ENCODE measurements around the gene TRIM54.
"Not testable (repeated sequence)": the region's sequence is repeated elsewhere in the genome, so short reads cannot be mapped to it uniquely, and the experiment has no call there.

TRIM54 gene

GRCh38 chr2:27258051-27258450, 24.2 kb upstream of the TRIM54 start:
- DNase-seq = no peak

GRCh38 chr2:27261241-27261925, 20.8 kb upstream of the TRIM54 start:
- DNase-seq = no peak

DNA sequence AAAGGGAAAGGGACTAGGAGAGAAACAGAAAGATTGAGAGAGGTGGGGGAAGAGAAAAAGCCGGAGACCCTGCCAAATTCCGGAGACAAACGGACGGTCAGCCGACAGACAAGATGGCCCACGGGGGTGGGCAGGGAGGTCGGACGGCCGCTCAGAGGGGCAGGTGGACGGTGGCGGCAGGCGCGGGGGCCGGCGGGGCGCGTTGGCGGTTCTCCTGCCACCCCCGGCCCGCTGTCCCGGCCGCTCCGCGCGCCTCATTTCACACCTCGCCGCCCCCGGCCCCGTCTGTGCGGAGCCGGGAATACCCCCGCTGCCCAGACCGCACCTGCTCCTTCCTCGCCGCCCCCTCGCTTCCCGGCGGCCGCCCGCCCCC, 20.3 kb upstream of the TRIM54 start:
- no peak for DNase-seq

DNA sequence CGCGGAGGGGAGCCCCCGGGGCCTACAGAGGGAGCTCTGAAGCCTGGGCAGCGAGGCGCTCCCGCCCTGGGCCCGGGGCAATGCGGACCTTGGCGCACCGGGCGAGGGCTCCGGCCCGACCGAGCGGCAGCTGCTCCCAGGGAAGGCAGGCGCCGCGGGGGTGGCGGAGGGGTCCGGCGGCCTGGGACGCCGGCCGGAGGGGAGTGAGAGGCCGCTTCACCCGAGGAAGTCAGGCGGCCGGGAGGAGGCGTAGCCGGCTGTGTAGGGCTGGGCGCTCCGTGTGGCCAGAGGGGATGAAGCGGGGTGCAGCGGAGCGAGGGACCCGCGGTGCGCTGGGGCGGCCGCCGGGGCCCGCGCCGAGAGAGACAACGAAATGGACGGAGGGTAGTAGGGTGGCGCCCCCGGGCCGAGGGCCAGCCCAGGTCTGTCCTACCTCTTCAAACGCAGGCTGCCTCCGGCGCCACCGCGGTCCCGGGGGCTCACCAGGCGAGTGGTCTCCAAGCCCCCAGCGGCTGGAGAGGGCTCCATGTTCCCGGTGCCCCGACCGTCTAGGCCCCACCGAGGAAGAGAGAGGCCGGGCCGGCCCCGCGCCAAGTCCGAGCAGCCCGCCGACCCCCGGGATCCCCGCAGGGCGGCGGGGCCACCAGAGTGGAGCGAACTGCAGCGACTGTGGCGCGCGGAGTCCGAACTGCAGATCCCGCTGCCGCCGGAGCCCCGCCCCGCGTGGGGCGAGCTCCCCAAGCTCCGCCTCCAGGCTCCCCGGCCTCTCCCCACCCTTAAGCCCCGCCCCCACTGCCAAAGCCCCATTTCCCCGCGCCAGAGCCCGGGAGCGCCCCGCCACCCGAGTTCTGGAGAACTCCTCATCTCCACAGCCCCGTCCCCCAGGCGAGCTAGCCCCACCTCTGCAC, 19.6 kb upstream of the TRIM54 start, which contains the start of gene SLC30A3:
Gene SLC30A3 (minus strand): TSS at position 669 of the 908 bp plus-strand sequence. CDS start 141 bp downstream, at position 528.
- DNase-seq = peak; percentile 70

DNA sequence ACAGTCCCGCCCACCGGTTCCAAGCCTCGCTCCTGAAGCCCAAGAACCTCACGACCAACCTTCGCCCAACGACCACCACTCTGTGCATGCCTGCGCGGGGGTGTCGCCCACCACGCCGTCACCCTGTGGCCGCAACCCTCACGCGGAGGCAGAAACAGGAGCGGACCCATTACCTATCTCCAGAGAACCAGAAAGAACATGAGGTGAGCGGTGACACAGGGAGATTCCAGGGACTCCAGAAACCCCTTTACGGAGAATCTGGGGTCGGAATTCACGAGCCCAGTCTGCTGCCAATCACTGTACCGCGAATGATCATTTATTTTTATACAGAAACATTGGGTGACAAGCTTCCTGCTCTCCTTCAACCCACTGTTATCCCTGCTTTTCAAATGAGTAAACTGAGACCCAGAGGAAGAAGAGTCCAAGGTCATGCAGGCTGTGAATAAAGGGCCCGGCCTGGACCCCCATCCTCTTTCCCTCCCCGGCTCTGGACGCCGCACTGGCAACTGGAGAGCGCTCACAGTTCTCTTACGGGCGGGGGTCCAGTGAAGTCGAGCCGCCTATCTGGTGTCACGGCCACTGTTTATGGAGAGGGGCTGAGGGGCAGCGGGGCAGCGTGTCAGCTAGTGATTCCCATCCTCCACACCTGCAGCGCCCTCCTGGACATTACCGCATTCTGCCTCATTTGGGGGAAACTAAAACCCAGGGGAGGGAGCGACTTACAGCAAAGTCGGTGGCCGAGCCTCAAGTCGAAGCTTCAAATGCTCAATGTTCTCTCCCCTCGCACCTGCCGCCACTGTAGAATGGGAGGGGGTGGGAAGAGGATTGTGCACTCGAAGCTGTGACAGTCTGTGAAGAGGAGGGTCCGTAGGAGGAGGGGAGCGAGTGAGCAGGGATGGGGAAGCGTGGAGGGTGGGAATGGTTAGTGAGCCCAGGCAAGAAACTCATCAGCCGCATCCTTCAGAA, 18.7 kb upstream of the TRIM54 start:
- DNase-seq = no peak

DNA sequence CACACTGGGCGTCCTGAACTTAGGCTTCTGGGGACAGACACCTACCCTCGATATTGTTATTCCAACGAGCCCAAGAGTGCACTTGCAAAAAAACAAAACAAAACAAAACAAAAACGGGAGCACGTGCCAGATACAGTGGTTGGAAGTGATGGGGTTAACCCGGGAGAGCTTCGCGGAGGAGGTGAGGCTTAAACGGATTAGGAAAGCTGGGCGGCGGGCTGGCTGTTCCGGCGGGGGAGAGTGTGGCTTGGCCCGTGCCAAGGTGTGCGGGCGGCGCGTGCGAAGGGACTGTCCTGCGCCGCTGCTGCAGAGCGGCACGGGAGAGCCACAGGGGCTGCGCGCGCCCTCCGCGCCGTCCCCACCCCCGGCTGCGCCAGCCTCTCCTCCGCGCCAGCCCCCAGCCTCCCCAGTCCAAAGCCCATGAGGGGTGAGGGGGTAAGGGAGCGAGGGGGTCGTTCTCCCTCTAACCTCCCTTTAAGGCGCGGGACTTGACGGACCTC, 17.9 kb upstream of the TRIM54 start:
- no peak for DNase-seq

- DNase-seq = peak; percentile 60
Observed at GRCh38 chr2:27264753-27265535, 17.3 kb upstream of the TRIM54 start.

DNA sequence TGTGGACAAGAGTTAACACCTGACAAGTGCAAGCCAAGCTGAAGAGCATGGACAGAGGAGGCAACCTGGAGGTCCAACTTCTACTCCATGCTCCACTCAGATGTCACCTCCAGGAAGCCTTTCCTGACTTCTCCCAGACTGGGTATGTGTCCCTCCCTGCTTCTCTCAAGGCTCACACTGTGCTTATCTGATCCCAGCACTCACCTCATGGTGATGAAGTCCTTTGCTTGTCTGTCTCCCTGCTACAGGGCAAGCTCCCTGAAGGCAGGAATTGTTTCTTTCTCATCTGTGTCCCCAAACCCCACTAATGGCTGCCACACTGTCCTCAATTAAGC, 16.7 kb upstream of the TRIM54 start:
- DNase-seq = no peak

DNA sequence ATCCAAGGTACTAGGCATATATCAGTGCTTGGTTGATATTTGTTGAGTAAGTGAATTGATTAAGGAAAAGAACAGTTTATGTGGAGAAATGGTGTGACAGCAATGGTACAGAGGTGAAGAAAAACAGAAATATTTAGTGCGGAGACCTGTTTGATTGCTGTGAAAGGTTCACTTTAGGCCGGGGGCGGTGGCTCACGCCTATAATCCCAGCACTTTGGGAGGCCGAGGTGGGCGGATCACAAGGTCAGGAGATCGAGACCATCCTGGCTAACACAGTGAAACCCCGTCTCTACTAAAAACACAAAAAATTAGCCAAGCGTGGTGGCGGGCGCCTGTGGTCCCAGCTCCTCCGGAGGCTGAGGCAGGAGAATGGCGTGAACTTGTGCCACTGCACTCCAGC, 13.9 kb upstream of the TRIM54 start:
- DNase-seq = not testable (repeated sequence)

DNA sequence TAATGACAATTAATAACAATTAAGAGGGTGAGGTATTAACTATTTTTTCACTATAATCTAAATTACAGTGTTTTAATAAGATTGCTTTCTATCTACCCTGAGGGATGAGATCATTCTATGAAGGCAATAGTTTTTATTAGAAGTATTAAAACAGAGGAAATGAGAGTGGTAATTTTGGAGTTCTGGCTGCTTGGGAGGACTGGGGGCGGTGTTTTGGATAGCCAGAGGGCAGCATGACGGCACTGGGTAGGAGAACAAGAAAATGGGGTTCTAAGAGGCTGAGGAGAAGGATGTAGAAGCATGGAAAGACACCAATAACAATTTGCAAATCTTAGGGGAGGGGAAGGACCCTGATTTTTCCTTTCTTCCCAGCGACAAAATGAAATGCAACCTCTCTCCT, 12.1 kb upstream of the TRIM54 start:
- no peak for DNase-seq

DNA sequence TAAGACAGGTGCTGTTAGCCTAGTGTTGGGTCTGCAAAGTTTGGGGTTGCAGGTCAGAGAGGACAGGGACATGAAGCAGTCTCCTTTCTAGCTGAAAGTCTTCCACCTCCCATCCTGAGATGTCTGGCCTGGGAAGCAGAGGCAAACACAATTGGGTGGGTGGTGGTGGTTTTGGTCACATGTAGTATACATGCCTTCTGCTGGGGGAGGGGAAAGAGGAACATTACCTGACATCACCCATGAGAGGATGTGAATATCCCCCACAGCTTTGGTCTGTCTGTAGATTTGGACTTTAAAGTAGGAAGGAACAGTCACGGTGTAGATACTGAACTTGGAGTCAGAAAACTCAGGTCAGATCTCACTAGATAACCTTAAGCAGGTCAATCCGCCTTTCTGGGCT, 11.6 kb upstream of the TRIM54 start:
- DNase-seq = no peak

GRCh38 chr2:27271631-27272340, 10.4 kb upstream of the TRIM54 start:
- DNase-seq = no peak

- not testable (repeated sequence) for DNase-seq
Observed at GRCh38 chr2:27272537-27273522, 9.4 kb upstream of the TRIM54 start.

- no peak for DNase-seq
Observed at GRCh38 chr2:27275211-27276150, 6.7 kb upstream of the TRIM54 start, which contains the start of gene DNAJC5G. DNAJC5G (plus strand) TSS chr2:27275433; CDS start chr2:27276729, 1,296 bp downstream.

DNA sequence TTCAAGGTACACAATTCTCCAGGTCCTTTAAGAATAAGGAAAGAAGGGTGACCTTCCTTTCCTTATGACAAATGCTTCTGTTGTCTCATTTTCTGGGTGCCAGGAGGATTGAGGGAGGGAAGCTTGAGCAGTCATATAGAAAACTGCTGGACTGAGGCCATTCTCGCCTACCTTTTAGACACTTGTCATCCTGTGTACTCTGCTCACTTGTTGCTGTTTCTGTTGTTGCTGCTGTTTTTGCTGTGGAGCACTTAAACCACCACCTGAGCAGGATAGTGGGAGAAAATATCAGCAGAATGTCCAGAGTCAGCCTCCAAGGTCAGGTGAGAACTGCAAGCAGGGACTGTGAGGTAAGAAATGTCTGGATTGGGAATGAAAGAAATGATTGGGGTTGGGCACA, 4.2 kb upstream of the TRIM54 start:
- no peak for DNase-seq

GRCh38 chr2:27280826-27281225, 1.4 kb upstream of the TRIM54 start:
- no peak for DNase-seq

DNA sequence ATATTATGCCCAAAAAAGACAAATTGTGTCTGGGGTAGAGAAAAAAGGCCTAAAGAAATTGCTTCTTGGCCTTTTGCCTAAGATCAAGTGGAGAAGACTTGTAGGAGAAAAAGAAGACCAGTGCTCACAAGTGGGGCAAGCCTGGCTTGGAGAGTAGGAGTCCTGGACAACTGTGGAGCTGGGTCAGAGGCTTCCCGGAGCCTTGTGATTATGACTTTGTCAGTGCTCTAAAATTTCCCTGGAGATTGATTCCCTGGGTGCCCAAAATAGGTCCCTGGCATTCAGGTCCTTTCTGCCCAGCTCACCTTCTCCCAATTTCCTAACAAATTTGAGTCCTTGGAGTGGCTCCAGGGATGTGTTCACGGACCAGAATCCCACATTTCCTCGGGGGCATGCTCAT, 787 bp upstream of the TRIM54 start:
- no peak for DNase-seq

DNA sequence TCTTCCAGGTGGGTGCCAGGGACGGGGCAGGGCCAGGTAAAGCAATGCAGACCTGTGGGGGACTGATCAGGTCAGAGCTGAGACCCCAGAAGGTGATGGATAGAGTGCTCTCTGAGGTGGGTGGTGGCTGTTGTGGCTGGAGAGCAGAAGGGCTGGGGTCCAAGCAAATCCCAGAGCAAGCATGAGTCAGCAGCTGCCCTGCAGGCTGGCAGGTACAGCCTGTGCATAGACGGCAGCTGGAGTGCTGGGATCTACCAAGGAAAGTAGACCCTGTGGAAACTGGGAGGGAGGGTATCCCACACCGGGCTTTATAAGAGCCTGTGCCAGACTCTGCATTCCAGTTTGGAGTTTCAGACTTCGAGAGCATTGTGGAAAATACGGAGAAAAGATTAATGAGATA, 663 bp downstream of the TRIM54 start:
- no peak for DNase-seq

GRCh38 chr2:27284996-27285395, 2.8 kb downstream of the TRIM54 start:
- no peak for DNase-seq
